Brain microvascular endothelial cell (primary cell): ENCODE data around the gene DOCK4.

ENCODE experiments used
- DNase-seq: peaks from one replicate; pipeline ENCODE4 v3.0.0-alpha.2; 2020
- H3K27ac ChIP-seq: fragments of 250-450 bp; sonication (Bioruptor Pico); 2 replicates; pipeline ENCODE4 v1.5.1; 2020; ENCODE audit warnings: mild to moderate bottlenecking, moderate library complexity
- H3K27me3 ChIP-seq: fragments of 250-450 bp; sonication (Bioruptor Pico); replicated peaks from 2 replicates; pipeline ENCODE4 v1.5.1; 2020; ENCODE audit warnings: mild to moderate bottlenecking
- H3K36me3 ChIP-seq: fragments of 250-450 bp; sonication (Bioruptor Pico); replicated peaks from 2 replicates; pipeline ENCODE4 v1.5.1; 2020; ENCODE audit warnings: mild to moderate bottlenecking
- H3K4me3 ChIP-seq: 2 replicates; pipeline ENCODE4 v1.5.1; 2011; ENCODE audit warnings: low read depth, mild to moderate bottlenecking, control low read depth, low read length, moderate library complexity
- CTCF ChIP-seq: IDR thresholded peaks from 2 replicates; pipeline ENCODE4 v1.5.1; 2011; ENCODE audit warnings: low read depth, mild to moderate bottlenecking, moderate library complexity, low read length, control low read depth, inconsistent platforms; ENCODE audit errors: missing control alignments
- in situ Hi-C: cut with HindIII; loops from 2 replicates; pipeline ENCODE4 v1.10.0; 2017; ENCODE audit warnings: low sequenced_read_pairs, low pct_ligation_motif_present

The DOCK4 gene

GRCh38 chr7:112214883-112215282 is 8.7 kb upstream of the DOCK4 start:
- in situ Hi-C loops: no loop called here
- no peak overlapping the region for H3K27ac ChIP-seq
- H3K36me3 ChIP-seq: no peaks in the 10 kb centered on the region
- no peak for DNase-seq
- no peak for TF ChIP-seq CTCF
- H3K27me3 ChIP-seq: no peaks in the 10 kb centered on the region
- H3K4me3 ChIP-seq: no peak overlapping the region

- Histone ChIP-seq H3K27ac (no peak overlapping the region), H3K27me3 (no peaks in the 10 kb centered on the region), H3K4me3 (no peak overlapping the region), H3K36me3 (no peaks in the 10 kb centered on the region)
- TF ChIP-seq CTCF: no peak
- in situ Hi-C loops: no loop called here
- no peak for DNase-seq
Observed at GRCh38 chr7:112214268-112214667, 8.1 kb upstream of the DOCK4 start.

- H3K4me3 ChIP-seq: no peak overlapping the region
- TF ChIP-seq CTCF: no peak
- in situ Hi-C loops: no loop called here
Observed at GRCh38 chr7:112213735-112214134, 7.5 kb upstream of the DOCK4 start.

GRCh38 chr7:112212571-112212970 is 6.4 kb upstream of the DOCK4 start:
- DNase-seq: no peak
- in situ Hi-C loops: no loop called here
- Histone ChIP-seq H3K27ac (no peak overlapping the region), H3K27me3 (no peaks in the 10 kb centered on the region), H3K36me3 (no peaks in the 10 kb centered on the region), H3K4me3 (no peak overlapping the region)
- no peak for TF ChIP-seq CTCF

More at GRCh38 chr7:112213735-112214134, 7.5 kb upstream of the DOCK4 start:
- H3K27ac ChIP-seq: no peak overlapping the region
- no peak for DNase-seq
- no peaks in the 10 kb centered on the region for H3K36me3 ChIP-seq
- H3K27me3 ChIP-seq: no peaks in the 10 kb centered on the region

GRCh38 chr7:112211348-112211907 is 5.2 kb upstream of the DOCK4 start:
- no peak overlapping the region for H3K4me3 ChIP-seq
- DNase-seq: no peak
- in situ Hi-C loops: no loop called here
- no peaks in the 10 kb centered on the region for H3K27me3 ChIP-seq
- H3K36me3 ChIP-seq: no peaks in the 10 kb centered on the region
- no peak overlapping the region for H3K27ac ChIP-seq
- no peak for TF ChIP-seq CTCF

GRCh38 chr7:112207765-112208164 is 1.6 kb upstream of the DOCK4 start:
- H3K27me3 ChIP-seq: no peaks in the 10 kb centered on the region
- DNase-seq: no peak
- no peak for TF ChIP-seq CTCF
- H3K36me3 ChIP-seq: no peaks in the 10 kb centered on the region
- no peak overlapping the region for H3K27ac ChIP-seq
- H3K4me3 ChIP-seq: no peak overlapping the region
- in situ Hi-C loops: no loop called here
